Naive thymus-derived CD4-positive, alpha-beta T cell (primary cell): ENCODE results near the gene C1orf56. TPM values are rescaled to one million over a fixed set of nuclear protein-coding genes. Genes with fewer than 3 reads are reported as not detected.

ENCODE experiments used
- ATAC-seq: fragments of 150-1000 bp; cut with Tn5 transposase; 2 replicates; pipeline ENCODE4 v1.10.0; 2021; ENCODE audit warnings: mild to moderate bottlenecking, moderate library complexity
- CTCF ChIA-PET: fragments of 350-600 bp; sonication (Branson Sonifier 250); formaldehyde crosslinking; loops from one replicate; lab custom pipeline; 2021; ENCODE audit warnings: antibody characterized with exemption; lab: Charles Lee
- POLR2A ChIA-PET: fragments of 350-600 bp; sonication (Branson Sonifier 250); formaldehyde crosslinking; loops from one replicate; lab custom pipeline; 2021; ENCODE audit warnings: antibody characterized with exemption, inconsistent platforms; lab: Charles Lee
- DNase-seq, 9 donors: peaks; one replicate each; pipeline versions ENCODE4 v3.0.0 to v3.0.0-alpha.2; 2020 to 2022; ENCODE audit warnings: mixed read lengths in 1 of 9
- H3K27ac ChIP-seq: one replicate; pipeline ENCODE4 v1.7.0; 2013; ENCODE audit warnings: mild to moderate bottlenecking, low read depth, low read length, moderate library complexity
- H3K27me3 ChIP-seq, 2 donors: one replicate each; pipeline ENCODE4 v1.7.0; 2013; ENCODE audit warnings: low read length in 2 of 2, mild to moderate bottlenecking in 2 of 2, moderate library complexity in 2 of 2; ENCODE audit not compliant: control insufficient read depth in 2 of 2, insufficient read depth in 2 of 2
- H3K36me3 ChIP-seq, 3 experiments: 1 replicate in 2 of 3; 2 replicates in 1 of 3; pipeline ENCODE4 v1.7.0; 2013; ENCODE audit warnings: low read length in 3 of 3, mild to moderate bottlenecking in 3 of 3, moderate library complexity in 1 of 3; ENCODE audit not compliant: insufficient read depth in 3 of 3, control insufficient read depth in 2 of 3
- H3K4me1 ChIP-seq, 2 donors: one replicate each; pipeline ENCODE4 v1.7.0; 2013; ENCODE audit warnings: low read length in 2 of 2, mild to moderate bottlenecking in 2 of 2, moderate library complexity in 1 of 2; ENCODE audit not compliant: control insufficient read depth in 2 of 2, insufficient read depth in 2 of 2
- H3K4me3 ChIP-seq: 2 replicates; pipeline ENCODE4 v1.7.0; 2013; ENCODE audit warnings: mild to moderate bottlenecking, low read length
- H3K9me3 ChIP-seq, 3 experiments: 1 replicate in 2 of 3; 2 replicates in 1 of 3; pipeline ENCODE4 v1.7.0; 2013; ENCODE audit warnings: low read length in 3 of 3; ENCODE audit not compliant: control insufficient read depth in 2 of 3
- H3K27ac Mint-ChIP-seq, 9 donors: one replicate each; pipeline ENCODE4 v1.8.0; 2020 to 2022; ENCODE audit warnings: mixed read lengths in 9 of 9, mild to moderate bottlenecking in 8 of 9, moderate library complexity in 5 of 9, inconsistent platforms in 2 of 9
- H3K27me3 Mint-ChIP-seq, 5 donors: one replicate each; pipeline ENCODE4 v1.8.0; 2021 to 2022; ENCODE audit warnings: mixed read lengths in 5 of 5, mild to moderate bottlenecking in 1 of 5
- H3K36me3 Mint-ChIP-seq, 5 donors: one replicate each; pipeline ENCODE4 v1.8.0; 2020 to 2022; ENCODE audit warnings: mixed read lengths in 5 of 5, mild to moderate bottlenecking in 3 of 5, inconsistent platforms in 1 of 5
- H3K4me1 Mint-ChIP-seq, 7 donors: one replicate each; pipeline ENCODE4 v1.8.0; 2020 to 2022; ENCODE audit warnings: mixed read lengths in 7 of 7, mild to moderate bottlenecking in 3 of 7, inconsistent platforms in 1 of 7
- H3K4me3 Mint-ChIP-seq, 10 donors: one replicate each; pipeline ENCODE4 v1.8.0; 2020 to 2022; ENCODE audit warnings: mild to moderate bottlenecking in 10 of 10, mixed read lengths in 10 of 10, moderate library complexity in 6 of 10, inconsistent platforms in 2 of 10
- H3K9me3 Mint-ChIP-seq, 11 donors: one replicate each; pipeline ENCODE4 v1.8.0; 2020 to 2022; ENCODE audit warnings: mixed read lengths in 11 of 11, mild to moderate bottlenecking in 4 of 11, inconsistent platforms in 1 of 11, moderate library complexity in 1 of 11
- intact Hi-C, 2 donors: fragments of 100-400 bp; cut with micrococcal nuclease; formaldehyde crosslinking; loops; one replicate each; pipeline ENCODE4 v1.15.1; 2023
- polyA plus RNA-seq, 2 donors: library from polyadenylated mRNA; unstranded; fragments of 300-500 nt; fragmentation: Illumina TruSeq; gene quantifications; one replicate each; pipeline ENCODE4 v1.2.3, GENCODE V29; 2021
- total RNA-seq, 6 experiments: library from RNA in 5 of 6; stranded (reverse) in 5 of 6; gene quantifications; 1 replicate in 5 of 6; 2 replicates in 1 of 6; pipeline ENCODE4 v1.2.3 and lab custom pipeline; 2021 to 2026

The C1orf56 gene
- total and polyA plus RNA-seq, 7 experiments from 2014 or later, result 0.64 to 4.3 (median 2.8) TPM

GRCh38 chr1:151051356-151052009 is 3.9 kb downstream of the C1orf56 start:
- peaks cover 13 to 49% (median 35%) of the 10 kb centered on the region in 5 donors for H3K36me3 Mint-ChIP-seq
- intact Hi-C loops, result loop anchor here in 1 of 2 donors (10.0 kb wide), 1 partner anchor 203 kb away; the partner anchor contains the start of gene PSMD4
- no peaks in the 10 kb centered on the region for H3K9me3 Mint-ChIP-seq
- H3K27ac Mint-ChIP-seq, result peak overlapping the region; percentile 35 to 98 (median 95)
- H3K27me3 Mint-ChIP-seq, result no peaks in the 10 kb centered on the region
- Histone ChIP-seq H3K4me3 (no peak overlapping the region), H3K9me3 (no peaks in the 10 kb centered on the region), H3K4me1 (peaks cover 35 to 49% of the 10 kb centered on the region in 2 donors), H3K27ac (peak overlapping the region; percentile 53), H3K36me3 (peaks cover 23 to 44% (median 32%) of the 10 kb centered on the region in 3 experiments), H3K27me3 (no peaks in the 10 kb centered on the region)
- DNase-seq (no peak), ATAC-seq (no peak)
- H3K4me3 Mint-ChIP-seq, result peak overlapping the region in 3 of 10 donors; percentile 56 to 97 (median 56)
- POLR2A ChIA-PET, result interaction anchor here (0.7 to 12.8 kb wide), 12 partner anchors 4 to 107 kb away, joined by 3 to 253 read pairs (median 5); partner anchors contain the start of genes C1orf56, CDC42SE1, MINDY1 and MLLT11
- peaks cover 44 to 89% (median 76%) of the 10 kb centered on the region in 7 donors for H3K4me1 Mint-ChIP-seq
- CTCF ChIA-PET, result interaction anchor here (0.6 to 3.1 kb wide), 5 partner anchors 8 to 83 kb away, joined by 3 to 13 read pairs (median 4); partner anchors contain the start of gene CDC42SE1

- no peak for DNase-seq
- H3K36me3 ChIP-seq, result peaks cover 23 to 65% (median 35%) of the 10 kb centered on the region in 3 experiments
- Mint-ChIP-seq H3K9me3 (peaks cover 0 to 3% (median 0%) of the 10 kb centered on the region in 11 donors), H3K4me3 (peak overlapping the region; percentile 95 to 100 (median 99)), H3K36me3 (peaks cover 31 to 66% (median 53%) of the 10 kb centered on the region in 5 donors), H3K27ac (peak overlapping the region; percentile 93 to 99 (median 95)), H3K4me1 (peaks cover 45 to 74% (median 61%) of the 10 kb centered on the region in 7 donors), H3K27me3 (no peaks in the 10 kb centered on the region)
- H3K27me3 ChIP-seq, result no peaks in the 10 kb centered on the region
- CTCF ChIA-PET, result interaction anchor here (0.6 to 3.0 kb wide), 5 partner anchors 10 to 197 kb away, joined by 3 to 15 read pairs (median 3); partner anchors contain the start of genes BNIPL and MINDY1
- peak overlapping the region; percentile 82 for H3K4me3 ChIP-seq
- no peaks in the 10 kb centered on the region for H3K9me3 ChIP-seq
- peaks cover 29 to 30% of the 10 kb centered on the region in 2 donors for H3K4me1 ChIP-seq
- H3K27ac ChIP-seq, result peak overlapping the region; percentile 99
- POLR2A ChIA-PET, result interaction anchor here (0.6 to 12.8 kb wide), 23 partner anchors 7 to 320 kb away, joined by 3 to 253 read pairs (median 4); partner anchors contain the start of genes C1orf56, GABPB2, LYSMD1 and MINDY1
- no peak for ATAC-seq
- intact Hi-C loops, result loop anchor here (5.0 to 10.0 kb wide), 5 partner anchors 200 to 693 kb away; partner anchors contain the start of genes PSMD4 (in 1 of the 2), RPRD2 (in 1 of the 2) and ZNF687 (in 1 of the 2)
Observed at GRCh38 chr1:151054971-151055547, 7.5 kb downstream of the C1orf56 start.

- Histone ChIP-seq H3K4me1 (peaks cover 29 to 30% of the 10 kb centered on the region in 2 donors), H3K27ac (peak overlapping the region; percentile 99), H3K27me3 (no peaks in the 10 kb centered on the region), H3K36me3 (peaks cover 23 to 65% (median 35%) of the 10 kb centered on the region in 3 experiments), H3K9me3 (no peaks in the 10 kb centered on the region), H3K4me3 (peak overlapping the region; percentile 82)
- POLR2A ChIA-PET, result interaction anchor here (0.6 to 12.8 kb wide), 26 partner anchors 8 to 319 kb away, joined by 3 to 253 read pairs (median 4); partner anchors contain the start of genes BNIPL, C1orf56, GABPB2 and LYSMD1
- H3K27me3 Mint-ChIP-seq, result no peaks in the 10 kb centered on the region
- intact Hi-C loops, result loop anchor here (5.0 to 10.0 kb wide), 5 partner anchors 199 to 693 kb away; partner anchors contain the start of genes PSMD4 (in 1 of the 2), RPRD2 (in 1 of the 2) and ZNF687 (in 1 of the 2)
- peaks cover 48 to 74% (median 61%) of the 10 kb centered on the region in 7 donors for H3K4me1 Mint-ChIP-seq
- ATAC-seq (no peak), DNase-seq (no peak)
- H3K36me3 Mint-ChIP-seq, result peaks cover 31 to 66% (median 53%) of the 10 kb centered on the region in 5 donors
- peak overlapping the region; percentile 95 to 100 (median 99) for H3K4me3 Mint-ChIP-seq
- peak overlapping the region; percentile 93 to 99 (median 95) for H3K27ac Mint-ChIP-seq
- peaks cover 0 to 3% (median 0%) of the 10 kb centered on the region in 11 donors for H3K9me3 Mint-ChIP-seq
- CTCF ChIA-PET, result interaction anchor here (0.6 to 6.3 kb wide), 6 partner anchors 9 to 50 kb away, joined by 3 to 38 read pairs (median 8); partner anchors contain the start of genes BNIPL, C1orf56 and MINDY1
Observed at GRCh38 chr1:151055581-151055980, 8.0 kb downstream of the C1orf56 start.

GRCh38 chr1:151056149-151056548 is 8.6 kb downstream of the C1orf56 start:
- H3K27me3 Mint-ChIP-seq, result no peaks in the 10 kb centered on the region
- Histone ChIP-seq H3K4me3 (peak overlapping the region; percentile 82), H3K27me3 (no peaks in the 10 kb centered on the region), H3K4me1 (peaks cover 29 to 30% of the 10 kb centered on the region in 2 donors), H3K27ac (peak overlapping the region; percentile 99), H3K9me3 (no peaks in the 10 kb centered on the region), H3K36me3 (peaks cover 23 to 65% (median 35%) of the 10 kb centered on the region in 3 experiments)
- intact Hi-C loops, result loop anchor here (1.0 to 10.0 kb wide), 9 partner anchors 8 to 819 kb away; partner anchors contain the start of genes ANP32E (in 1 of the 2), PSMD4 (in 1 of the 2), RPRD2 (in 1 of the 2) and TNFAIP8L2 (in 1 of the 2)
- peaks cover 31 to 66% (median 53%) of the 10 kb centered on the region in 5 donors for H3K36me3 Mint-ChIP-seq
- peak overlapping the region; percentile 93 to 99 (median 95) for H3K27ac Mint-ChIP-seq
- ATAC-seq (peak; percentile 42), DNase-seq (peak in 7 of 9 donors; percentile 55 to 73 (median 70))
- peaks cover 0 to 3% (median 0%) of the 10 kb centered on the region in 11 donors for H3K9me3 Mint-ChIP-seq
- POLR2A ChIA-PET, result interaction anchor here (0.8 to 12.8 kb wide), 22 partner anchors 8 to 114 kb away, joined by 3 to 253 read pairs (median 7); partner anchors contain the start of genes BNIPL, C1orf56, GABPB2 and LYSMD1
- peak overlapping the region; percentile 95 to 100 (median 99) for H3K4me3 Mint-ChIP-seq
- CTCF ChIA-PET, result interaction anchor here (0.6 to 6.3 kb wide), 9 partner anchors 9 to 112 kb away, joined by 3 to 38 read pairs (median 3); partner anchors contain the start of genes BNIPL, C1orf56 and MINDY1
- peaks cover 48 to 74% (median 61%) of the 10 kb centered on the region in 7 donors for H3K4me1 Mint-ChIP-seq

- Histone ChIP-seq H3K27me3 (no peaks in the 10 kb centered on the region), H3K9me3 (no peaks in the 10 kb centered on the region), H3K4me1 (peaks cover 17 to 30% of the 10 kb centered on the region in 2 donors), H3K27ac (peak overlapping the region; percentile 99), H3K4me3 (peak overlapping the region; percentile 82), H3K36me3 (peaks cover 18 to 42% (median 24%) of the 10 kb centered on the region in 3 experiments)
- ATAC-seq, result no peak
- peak overlapping the region; percentile 95 to 100 (median 99) for H3K4me3 Mint-ChIP-seq
- CTCF ChIA-PET, result interaction anchor here (0.6 to 6.3 kb wide), 13 partner anchors 8 to 122 kb away, joined by 3 to 74 read pairs (median 6); partner anchors contain the start of genes BNIPL, C1orf56, GABPB2 and TNFAIP8L2
- intact Hi-C loops, result loop anchor here (1.0 to 10.0 kb wide), 9 partner anchors 12 to 696 kb away; partner anchors contain the start of genes GABPB2 (in 2 of the 2), PRUNE1 (in 1 of the 2), PSMD4 (in 1 of the 2) and RPRD2 (in 1 of the 2)
- H3K36me3 Mint-ChIP-seq, result peaks cover 31 to 46% (median 43%) of the 10 kb centered on the region in 5 donors
- H3K27me3 Mint-ChIP-seq, result no peaks in the 10 kb centered on the region
- peak overlapping the region; percentile 93 to 99 (median 95) for H3K27ac Mint-ChIP-seq
- peak in 1 of 9 donors; percentile 20 for DNase-seq
- peaks cover 0 to 3% (median 0%) of the 10 kb centered on the region in 11 donors for H3K9me3 Mint-ChIP-seq
- POLR2A ChIA-PET, result interaction anchor here (0.7 to 12.8 kb wide), 15 partner anchors 8 to 479 kb away, joined by 3 to 253 read pairs (median 8); partner anchors contain the start of genes BNIPL, C1orf56, GABPB2 and MCL1
- H3K4me1 Mint-ChIP-seq, result peaks cover 38 to 58% (median 44%) of the 10 kb centered on the region in 7 donors
Observed at GRCh38 chr1:151058692-151059091, 11.1 kb downstream of the C1orf56 start.
